AG09309 (cell line): ENCODE measurements around the gene COPZ2.

Experiments used
- DNase-seq: peaks from one replicate; pipeline ENCODE4 v3.0.0-alpha.2; 2010; ENCODE audit warnings: low read depth
- H3K4me3 ChIP-seq: 2 replicates; pipeline ENCODE4 v1.5.1; 2011; ENCODE audit warnings: mild to moderate bottlenecking, low read depth, low read length, moderate library complexity; ENCODE audit not compliant: control insufficient read depth
- TF ChIP-seq, protein P1 (sequence below): IDR thresholded peaks from 2 replicates; pipeline ENCODE4 v1.5.1; 2011; ENCODE audit warnings: mild to moderate bottlenecking, low read depth, low read length, inconsistent platforms; ENCODE audit not compliant: insufficient read depth, control insufficient read depth; ENCODE audit errors: missing control alignments

COPZ2 gene

DNA sequence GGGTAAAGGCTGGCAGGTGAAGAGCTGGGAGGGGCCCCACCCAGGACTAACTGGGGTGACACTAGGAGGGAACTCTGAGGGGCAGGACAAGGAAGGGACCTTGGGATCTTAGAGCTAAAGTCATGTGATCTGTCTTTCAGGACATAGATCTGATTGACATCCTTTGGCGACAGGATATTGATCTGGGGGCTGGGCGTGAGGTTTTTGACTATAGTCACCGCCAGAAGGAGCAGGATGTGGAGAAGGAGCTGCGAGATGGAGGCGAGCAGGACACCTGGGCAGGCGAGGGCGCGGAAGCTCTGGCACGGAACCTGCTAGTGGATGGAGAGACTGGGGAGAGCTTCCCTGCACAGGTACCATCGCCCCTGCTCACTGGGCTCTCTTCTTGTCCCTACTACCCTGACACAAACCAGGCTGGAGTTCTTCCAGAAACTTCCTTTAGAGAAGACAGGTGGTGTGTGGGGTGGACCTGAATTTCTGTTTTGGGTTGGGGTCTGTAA, 18.7 kb upstream of the COPZ2 start:
- no peak overlapping the region for H3K4me3 ChIP-seq
- DNase-seq = no peak
- TF ChIP-seq, protein P1, sequence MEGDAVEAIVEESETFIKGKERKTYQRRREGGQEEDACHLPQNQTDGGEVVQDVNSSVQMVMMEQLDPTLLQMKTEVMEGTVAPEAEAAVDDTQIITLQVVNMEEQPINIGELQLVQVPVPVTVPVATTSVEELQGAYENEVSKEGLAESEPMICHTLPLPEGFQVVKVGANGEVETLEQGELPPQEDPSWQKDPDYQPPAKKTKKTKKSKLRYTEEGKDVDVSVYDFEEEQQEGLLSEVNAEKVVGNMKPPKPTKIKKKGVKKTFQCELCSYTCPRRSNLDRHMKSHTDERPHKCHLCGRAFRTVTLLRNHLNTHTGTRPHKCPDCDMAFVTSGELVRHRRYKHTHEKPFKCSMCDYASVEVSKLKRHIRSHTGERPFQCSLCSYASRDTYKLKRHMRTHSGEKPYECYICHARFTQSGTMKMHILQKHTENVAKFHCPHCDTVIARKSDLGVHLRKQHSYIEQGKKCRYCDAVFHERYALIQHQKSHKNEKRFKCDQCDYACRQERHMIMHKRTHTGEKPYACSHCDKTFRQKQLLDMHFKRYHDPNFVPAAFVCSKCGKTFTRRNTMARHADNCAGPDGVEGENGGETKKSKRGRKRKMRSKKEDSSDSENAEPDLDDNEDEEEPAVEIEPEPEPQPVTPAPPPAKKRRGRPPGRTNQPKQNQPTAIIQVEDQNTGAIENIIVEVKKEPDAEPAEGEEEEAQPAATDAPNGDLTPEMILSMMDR = no peak

DNA sequence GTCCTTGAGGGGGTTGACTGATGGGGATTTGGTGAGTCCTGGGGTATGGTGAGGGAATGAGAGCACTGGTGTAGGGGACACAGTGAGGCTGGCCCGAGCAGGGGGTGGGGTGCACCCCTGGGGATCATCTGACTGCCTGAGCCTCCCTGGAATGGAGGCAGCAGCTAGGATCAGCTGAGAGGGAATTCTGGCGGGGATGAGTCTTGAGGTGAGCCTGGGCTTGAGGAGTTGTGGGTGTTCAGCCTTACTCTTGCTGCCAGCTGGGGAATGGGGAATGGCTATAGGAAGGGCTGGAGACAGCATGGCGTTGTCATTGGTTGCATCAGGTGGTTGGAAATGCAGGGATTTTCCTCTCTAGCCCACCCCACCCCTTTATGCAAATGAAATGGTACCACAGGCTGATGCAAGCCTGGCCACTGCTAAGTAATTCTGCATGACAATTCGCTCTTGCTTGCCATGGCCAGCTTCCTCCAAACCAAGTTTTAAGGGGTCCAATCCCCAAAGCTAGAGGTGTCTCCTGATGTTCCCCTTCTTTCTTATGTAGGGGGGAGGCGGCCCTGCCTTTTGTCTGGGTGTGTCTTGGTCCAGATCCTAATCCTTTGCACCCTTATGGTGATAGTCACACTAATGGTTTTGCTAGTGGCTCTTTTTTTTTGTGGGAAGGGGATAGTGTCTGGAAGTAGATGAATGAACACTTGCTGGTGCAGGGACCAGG, 18.1 kb upstream of the COPZ2 start:
- peak; percentile 91 for DNase-seq
- TF ChIP-seq, protein P1 = no peak
- peak overlapping the region; percentile 38 for H3K4me3 ChIP-seq

DNA sequence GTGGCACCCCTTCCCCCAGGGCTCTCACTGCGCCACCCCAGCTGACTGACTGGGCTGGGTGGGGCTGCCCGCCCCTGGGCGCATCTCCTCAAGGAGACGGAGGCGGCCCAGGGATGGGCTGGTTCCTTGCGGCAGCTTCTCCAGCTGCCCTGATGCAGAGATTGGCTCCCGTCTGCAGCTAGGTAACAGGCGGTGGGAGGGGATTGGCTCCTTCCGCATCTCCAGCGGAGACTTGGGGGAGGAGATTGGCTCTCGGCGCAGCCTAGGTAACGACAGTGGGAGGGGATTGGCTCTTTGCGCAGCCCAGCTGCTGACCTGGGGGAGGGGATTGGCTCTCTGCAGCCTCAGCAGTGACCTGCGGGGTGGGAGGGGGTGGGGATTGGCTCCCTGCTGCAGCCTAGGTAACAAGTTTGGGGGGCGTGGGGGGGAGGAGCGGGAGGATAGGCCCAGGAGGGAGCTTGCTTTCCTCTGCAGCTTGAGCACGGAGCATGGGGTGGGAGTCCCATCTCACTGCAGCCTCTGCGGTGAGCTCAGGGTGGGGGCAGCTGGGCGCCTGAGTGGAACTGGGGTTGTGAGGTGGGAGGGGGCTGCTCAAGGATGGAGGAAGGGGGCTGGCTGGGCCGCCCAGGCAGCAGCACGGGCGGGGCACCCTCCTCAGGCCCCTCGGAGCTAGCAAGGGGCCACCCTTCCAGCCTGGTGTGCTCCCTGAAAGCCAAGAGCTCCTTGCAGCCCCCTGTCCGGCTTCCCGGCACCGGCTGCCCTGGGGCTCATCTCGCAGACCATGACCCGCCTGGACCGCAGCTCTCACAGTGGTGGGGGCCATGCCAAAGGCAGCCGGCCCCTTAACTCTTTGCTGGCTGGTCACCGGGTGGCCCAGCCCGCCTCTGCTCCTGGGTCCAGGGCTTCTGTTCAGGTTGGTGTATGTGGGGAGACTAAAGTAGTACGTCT, 16.9 kb upstream of the COPZ2 start:
- H3K4me3 ChIP-seq = peak overlapping the region; percentile 38

DNA sequence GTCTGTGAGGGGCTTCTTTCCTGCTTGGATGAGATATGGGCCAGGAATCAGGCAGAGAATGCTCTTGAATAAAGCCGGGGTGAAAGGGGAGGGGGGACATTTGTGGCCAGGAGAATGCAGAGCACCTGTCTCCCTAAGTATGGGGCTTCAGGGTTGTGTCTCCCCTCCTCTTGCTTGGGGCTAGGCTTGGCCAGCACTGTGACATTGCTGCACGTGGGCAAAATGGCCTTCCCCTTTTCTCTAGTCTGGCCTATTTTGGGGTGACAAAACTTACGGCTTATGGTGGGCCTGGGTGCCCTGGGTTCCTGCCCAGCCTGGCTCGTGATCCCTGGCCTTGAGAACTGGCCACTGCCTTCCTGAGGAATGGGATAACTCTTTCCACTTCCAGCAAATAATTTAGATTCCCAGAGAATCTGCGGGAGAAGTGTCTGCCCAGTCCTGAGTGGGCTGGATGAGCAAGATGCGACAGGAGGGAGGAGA, 16.2 kb upstream of the COPZ2 start:
- peak overlapping the region; percentile 38; the same call in 1 of the 2 replicates for H3K4me3 ChIP-seq
- no peak for DNase-seq
- TF ChIP-seq, protein P1 = no peak

More for the DNA sequence above, 16.9 kb upstream of the COPZ2 start:
- DNase-seq = no peak
- TF ChIP-seq, protein P1 = no peak

DNA sequence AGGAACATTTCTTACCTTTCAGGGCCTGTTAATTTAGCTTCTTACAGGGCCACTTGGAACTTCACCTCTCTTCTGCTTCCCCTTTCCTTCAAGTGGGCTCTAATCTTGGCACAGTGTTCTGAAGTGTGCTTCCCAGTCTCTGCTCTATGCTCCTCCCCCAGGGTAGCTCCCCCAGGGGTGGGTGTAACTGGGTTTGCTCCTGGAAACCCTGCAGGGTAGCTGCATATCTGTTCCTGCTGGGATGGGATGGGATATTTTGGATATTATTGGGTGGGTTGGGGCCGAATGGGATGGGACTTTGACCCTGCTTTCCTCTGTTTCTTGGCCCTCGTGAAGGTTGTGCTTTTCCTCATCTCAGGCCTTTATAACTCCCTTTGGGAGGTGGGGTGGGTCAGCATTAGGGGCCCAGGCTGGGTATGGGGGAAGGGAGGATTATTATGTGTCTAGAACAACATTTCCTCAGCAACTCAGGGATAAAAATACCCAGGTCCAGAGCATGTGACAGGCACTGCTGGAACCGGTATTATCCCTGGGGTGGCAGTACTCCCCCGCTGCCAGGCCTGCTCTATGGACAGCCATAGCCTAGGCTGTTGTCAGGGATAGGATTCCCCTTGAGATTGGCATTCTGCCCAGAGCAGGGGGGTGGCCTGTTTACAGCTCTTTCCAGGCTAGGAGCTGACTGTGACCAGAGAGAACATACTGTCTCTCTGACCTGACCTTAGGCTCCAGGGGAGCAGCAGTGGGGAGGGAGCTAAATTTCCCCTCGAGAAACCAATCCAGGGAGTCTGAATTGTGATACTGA, 15.6 kb upstream of the COPZ2 start:
- peak overlapping the region; percentile 14 for H3K4me3 ChIP-seq
- no peak for DNase-seq
- TF ChIP-seq, protein P1 = no peak
